ENCODE measurements around the gene RNF181.
"Not testable (repeated sequence)": the region's sequence is repeated elsewhere in the genome, so short reads cannot be mapped to it uniquely, and the experiment has no call there.

The RNF181 gene, protein sequence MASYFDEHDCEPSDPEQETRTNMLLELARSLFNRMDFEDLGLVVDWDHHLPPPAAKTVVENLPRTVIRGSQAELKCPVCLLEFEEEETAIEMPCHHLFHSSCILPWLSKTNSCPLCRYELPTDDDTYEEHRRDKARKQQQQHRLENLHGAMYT

DNA sequence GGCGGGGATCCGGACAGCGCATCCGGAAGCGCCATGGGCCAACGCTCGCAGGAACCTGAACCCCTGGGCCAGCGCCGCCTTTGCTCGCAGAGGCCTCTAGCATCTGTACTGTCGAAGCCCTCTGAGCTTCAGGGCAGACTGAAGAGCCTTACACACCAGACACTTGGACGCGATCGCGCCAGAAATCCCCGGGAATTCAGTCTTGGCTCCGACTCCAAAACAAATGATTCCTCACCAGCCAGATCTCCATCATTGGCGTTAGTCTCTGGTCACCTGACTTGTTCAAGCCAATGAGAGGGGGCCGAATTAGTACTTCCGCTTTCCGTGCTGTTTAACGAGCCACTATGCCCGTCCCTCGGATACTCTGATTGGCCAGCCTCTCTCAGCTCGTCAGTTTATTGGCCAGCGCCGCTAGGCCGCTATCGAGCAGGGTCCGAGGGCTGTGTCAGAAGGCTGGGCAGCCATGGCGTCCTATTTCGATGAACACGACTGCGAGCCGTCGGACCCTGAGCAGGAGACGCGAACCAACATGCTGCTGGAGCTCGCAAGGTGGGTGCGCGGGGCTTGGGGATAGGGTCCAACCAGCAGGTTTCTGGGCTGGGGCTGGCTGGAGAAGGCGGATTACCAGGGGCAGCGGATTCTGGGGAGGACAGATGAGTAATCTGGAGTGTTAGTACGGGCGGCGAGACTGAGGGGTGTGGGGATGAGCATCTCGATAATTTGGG, at the start of gene RNF181:
Gene RNF181, plus strand, starts transcription at position 445 of the 725 bp plus-strand sequence. Its CDS starts 19 bp downstream, at position 464.
- peak; percentile 93 for DNase-seq

DNA sequence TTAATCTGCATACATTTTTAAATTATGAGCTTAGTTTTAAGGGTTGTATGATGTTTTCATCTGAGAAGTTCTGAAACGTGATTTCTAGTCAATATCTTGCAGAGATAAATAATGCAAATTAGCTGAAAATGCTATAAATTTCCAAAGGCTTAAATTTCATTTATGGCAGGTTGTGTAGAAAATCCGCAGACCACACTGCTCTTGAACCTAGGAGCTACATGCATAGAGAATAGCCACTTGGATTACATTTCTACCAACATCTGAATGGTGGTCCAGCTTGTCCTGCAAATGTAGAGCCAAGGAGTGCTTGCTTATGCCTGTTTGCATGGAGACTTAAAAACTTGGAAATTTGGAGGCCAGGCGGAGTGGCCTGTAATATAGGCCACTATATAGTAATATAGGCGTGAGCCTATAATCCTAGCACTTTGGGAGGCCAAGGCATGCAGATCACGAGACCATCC, 49.7 kb upstream of the RNF181 start:
- DNase-seq, result no peak

- no peak for DNase-seq
Observed at GRCh38 chr2:85547089-85547858, 48.3 kb upstream of the RNF181 start.

DNA sequence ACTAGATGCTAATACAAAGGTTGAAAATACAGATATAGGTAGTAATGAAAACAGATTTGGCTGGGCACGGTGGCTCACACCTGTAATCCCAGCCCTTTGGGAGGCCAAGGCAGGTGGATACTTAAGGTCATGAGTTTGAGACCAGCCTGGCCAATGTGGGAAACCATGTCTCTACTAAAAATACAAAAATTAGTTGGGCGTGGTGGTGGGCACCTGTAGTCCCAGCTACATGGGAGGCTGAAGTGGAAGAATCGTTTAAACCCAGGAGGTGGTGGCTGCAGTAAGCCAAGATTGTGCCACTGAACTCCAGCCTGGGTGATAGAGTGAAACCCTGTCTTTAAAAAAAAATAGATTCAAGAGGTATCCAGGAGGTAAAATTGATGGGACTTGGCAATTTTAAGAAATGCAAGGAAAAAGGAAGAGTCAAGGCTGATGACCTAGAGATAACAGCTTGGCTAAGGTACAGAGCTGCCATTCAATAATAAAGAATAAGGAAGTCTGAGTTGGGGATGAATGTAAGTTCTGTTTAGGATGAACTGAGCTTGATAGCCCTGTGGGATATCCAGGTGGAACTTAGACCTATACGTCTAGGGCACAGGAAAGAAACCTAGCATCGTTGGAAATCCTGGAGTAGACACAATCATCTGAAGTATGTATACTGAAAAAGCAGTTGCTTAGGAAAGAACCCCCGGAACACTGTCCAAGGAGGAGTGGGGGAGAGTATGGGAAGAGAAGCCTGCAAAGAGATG, 47.5 kb upstream of the RNF181 start:
- DNase-seq, result no peak

- no peak for DNase-seq
Observed at GRCh38 chr2:85548608-85548900, 47.0 kb upstream of the RNF181 start.

- no peak for DNase-seq
Observed at GRCh38 chr2:85549095-85549494, 46.5 kb upstream of the RNF181 start.

GRCh38 chr2:85549826-85550225, 45.7 kb upstream of the RNF181 start:
- DNase-seq, result no peak

DNA sequence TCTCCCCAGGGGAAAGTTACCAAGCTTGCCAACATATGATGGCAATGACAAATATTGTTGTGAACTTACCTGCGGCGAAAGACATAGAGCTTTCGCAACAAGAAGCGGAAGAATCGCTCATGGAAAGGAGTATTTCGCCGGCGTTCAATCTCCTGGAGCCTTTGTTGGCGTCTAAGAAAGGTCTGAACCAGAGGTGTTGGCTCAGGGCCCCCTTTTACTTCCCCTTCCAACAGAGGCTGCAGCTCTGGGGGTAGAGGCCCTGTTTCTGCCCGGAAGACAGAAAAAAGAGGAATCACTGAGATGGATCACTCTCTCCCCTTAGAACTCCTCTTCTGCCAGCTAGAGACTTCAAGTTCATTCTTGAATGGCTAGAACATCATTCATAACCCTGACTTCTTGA, 45.1 kb upstream of the RNF181 start:
- no peak for DNase-seq

- DNase-seq, result peak; percentile 85
Observed at GRCh38 chr2:85551698-85552678, 43.6 kb upstream of the RNF181 start.

- no peak for DNase-seq
Observed at GRCh38 chr2:85553184-85553583, 42.4 kb upstream of the RNF181 start.

- DNase-seq, result no peak
Observed at GRCh38 chr2:85554980-85555612, 40.4 kb upstream of the RNF181 start.

GRCh38 chr2:85557130-85557529, 38.4 kb upstream of the RNF181 start:
- DNase-seq, result no peak

- DNase-seq, result no peak
Observed at GRCh38 chr2:85558160-85558559, 37.4 kb upstream of the RNF181 start.

GRCh38 chr2:85560403-85560726, 35.2 kb upstream of the RNF181 start:
- not testable (repeated sequence) for DNase-seq

DNA sequence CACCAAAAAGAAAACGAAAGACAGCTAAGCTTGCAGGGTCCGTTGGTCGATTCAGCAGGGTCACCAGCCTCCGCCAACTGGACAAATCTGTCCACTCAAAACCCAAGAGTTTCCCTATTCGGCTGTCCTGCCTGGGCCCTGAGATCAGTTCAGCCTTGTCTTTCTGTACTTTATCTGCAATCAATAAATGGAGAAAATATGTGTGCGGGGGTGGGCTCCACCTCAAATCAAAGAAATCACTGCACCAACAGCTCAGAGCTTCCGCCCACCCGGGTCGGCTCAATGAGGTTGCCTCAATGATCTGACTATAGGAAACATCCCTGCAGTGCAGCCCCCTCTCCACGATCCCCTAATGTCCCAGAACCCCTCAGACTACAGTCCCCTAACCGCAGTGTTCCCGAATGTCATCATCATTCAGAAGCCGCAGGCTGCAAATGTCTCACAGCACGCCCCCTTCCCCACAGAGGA, 34.7 kb upstream of the RNF181 start:
- DNase-seq, result no peak

GRCh38 chr2:85561280-85562212, 34.0 kb upstream of the RNF181 start, which contains the start of gene GGCX:
TSS of gene GGCX (minus strand) at chr2:85561493. CDS start at chr2:85561428, 65 bp downstream.
- peak; percentile 94 for DNase-seq

DNA sequence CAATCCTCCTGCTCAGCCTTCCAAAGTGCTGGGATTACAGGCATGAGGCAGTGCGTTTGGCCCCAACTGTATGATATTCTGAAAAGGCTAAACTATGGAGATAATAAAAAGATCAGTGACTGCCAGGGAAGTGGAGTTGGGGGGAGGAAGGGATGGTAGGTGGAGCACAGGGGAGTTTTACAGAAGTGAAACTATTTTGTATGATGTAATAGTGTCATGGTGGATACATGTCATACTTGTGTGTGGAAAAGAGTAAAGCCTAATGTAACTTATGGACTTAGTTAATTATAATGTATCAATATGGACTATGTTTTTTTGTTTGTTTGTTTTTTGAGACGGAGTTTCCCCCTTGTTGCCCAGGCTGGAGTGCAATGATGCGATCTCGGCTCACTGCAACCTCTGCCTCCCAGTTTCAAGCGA, 31.4 kb upstream of the RNF181 start:
- DNase-seq, result no peak

GRCh38 chr2:85566265-85566664, 29.3 kb upstream of the RNF181 start:
- DNase-seq, result no peak

- DNase-seq, result no peak
Observed at GRCh38 chr2:85575739-85576138, 19.8 kb upstream of the RNF181 start.

DNA sequence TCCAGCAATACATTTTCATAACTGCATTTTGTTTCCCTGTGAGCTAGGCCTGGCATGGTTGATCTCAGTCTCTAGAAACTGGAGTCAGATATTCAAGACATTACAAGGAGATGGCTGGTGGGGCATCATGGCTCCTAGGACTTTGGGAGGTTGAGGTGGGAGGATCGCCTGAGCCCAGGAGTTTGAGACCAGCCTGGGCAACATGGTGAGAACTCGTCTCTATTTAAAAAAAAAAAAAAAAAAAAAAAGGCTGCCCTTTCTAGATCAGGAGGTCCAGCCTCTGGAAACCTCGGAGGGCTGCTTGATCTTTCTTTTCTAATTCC, 18.5 kb upstream of the RNF181 start:
- DNase-seq, result no peak

All from CD4-positive, alpha-beta T cell treated with Interferon gamma for 1 hour (primary cell).